HepG2 (cell line): ENCODE measurements around the gene RCOR1. TPM values are rescaled to one million over a fixed set of nuclear protein-coding genes. Genes with fewer than 3 reads are reported as not detected.
A peak's percentile ranks its signal among the peaks of the same experiment; 100 is the strongest.

Experiments
- CCDC6 ChIP-seq: sonication (generic); formaldehyde crosslinking; IDR thresholded peaks from 2 replicates; pipeline ENCODE4 v1.8.1; 2022; ENCODE audit warnings: mild to moderate bottlenecking, missing genetic modification reagents, moderate library complexity
- DNMT3B ChIP-seq: conservative IDR thresholded peaks from 2 replicates; pipeline ENCODE4 v1.6.1; 2016; ENCODE audit warnings: missing biosample characterization, control low read depth
- ELF1 ChIP-seq: sonication (generic); formaldehyde crosslinking; IDR thresholded peaks from 2 replicates; pipeline ENCODE4 v1.4.0; 2020; ENCODE audit warnings: missing genetic modification reagents
- KAT7 ChIP-seq: IDR thresholded peaks from 2 replicates; pipeline ENCODE4 v1.6.1; 2018; ENCODE audit warnings: borderline replicate concordance, missing compliant biosample characterization
- KDM5B ChIP-seq: sonication (generic); formaldehyde crosslinking; IDR thresholded peaks from 2 replicates; pipeline ENCODE4 v1.4.0; 2020; ENCODE audit warnings: missing genetic modification reagents, mild to moderate bottlenecking, borderline replicate concordance
- KMT2A ChIP-seq: sonication (generic); formaldehyde crosslinking; IDR thresholded peaks from 2 replicates; pipeline ENCODE4 v1.4.0; 2020; ENCODE audit warnings: missing genetic modification reagents
- ZFP1 ChIP-seq: IDR thresholded peaks from 2 replicates; pipeline ENCODE4 v1.6.1; 2016
- ZKSCAN1 ChIP-seq: fragments of 150-350 bp; IDR thresholded peaks from 2 replicates; pipeline ENCODE4 v1.6.1; 2014; ENCODE audit warnings: low read length
- ZMYM3 ChIP-seq: sonication (generic); formaldehyde crosslinking; IDR thresholded peaks from 2 replicates; pipeline ENCODE4 v1.5.1; 2020; ENCODE audit warnings: mild to moderate bottlenecking, missing genetic modification reagents
- ZNF510 ChIP-seq: sonication (generic); formaldehyde crosslinking; IDR thresholded peaks from 2 replicates; pipeline ENCODE4 v1.4.0; 2020; ENCODE audit warnings: low read depth, mild to moderate bottlenecking, missing genetic modification reagents
- ZZZ3 ChIP-seq: sonication (generic); formaldehyde crosslinking; IDR thresholded peaks from 2 replicates; pipeline ENCODE4 v1.4.0; 2020; ENCODE audit warnings: missing genetic modification reagents, mild to moderate bottlenecking, borderline replicate concordance
- polyA plus RNA-seq, 8 experiments: library from polyadenylated mRNA; depleted of rRNA in 3 of 8; stranded (reverse) in 7 of 8; unstranded in 1 of 8; fragments of >200 nt; fragmentation: Illumina TruSeq in 4 of 8; extraction: Trizol in 4 of 8; gene quantifications; 2 replicates each; pipeline versions ENCODE4 v1.2.1 to v1.2.3, GENCODE V29; 2011 to 2016; ENCODE audit warnings: low read depth in 4 of 8, missing spikeins in 1 of 8, mixed read lengths in 1 of 8; ENCODE audit not compliant: insufficient read depth in 1 of 8
- total RNA-seq, 5 experiments: library from RNA; depleted of rRNA; stranded (reverse); fragments of >200 nt; fragmentation: Illumina TruSeq; extraction: Trizol; gene quantifications; 2 replicates each; pipeline ENCODE4 v1.2.3, GENCODE V29; 2016; ENCODE audit warnings: low read depth in 1 of 5
- TF ChIP-seq, protein P1 (sequence below): sonication (generic); formaldehyde crosslinking; IDR thresholded peaks from one replicate; pipeline ENCODE4 v1.5.1; 2020; ENCODE audit warnings: mild to moderate bottlenecking, missing genetic modification reagents; ENCODE audit errors: not compliant biosample characterization
- TF ChIP-seq, protein P2 (sequence below): IDR thresholded peaks from 2 replicates; pipeline ENCODE4 v1.6.1; 2012; ENCODE audit warnings: low read depth, low read length, improper control_type of control experiment

The RCOR1 gene
- total and polyA plus RNA-seq, 2 of the 13 experiments (the other 11 are each of a cell fraction or from before 2014, with no cell fraction given), result 10.2 to 11.1 TPM

- TF ChIP-seq, protein P1, sequence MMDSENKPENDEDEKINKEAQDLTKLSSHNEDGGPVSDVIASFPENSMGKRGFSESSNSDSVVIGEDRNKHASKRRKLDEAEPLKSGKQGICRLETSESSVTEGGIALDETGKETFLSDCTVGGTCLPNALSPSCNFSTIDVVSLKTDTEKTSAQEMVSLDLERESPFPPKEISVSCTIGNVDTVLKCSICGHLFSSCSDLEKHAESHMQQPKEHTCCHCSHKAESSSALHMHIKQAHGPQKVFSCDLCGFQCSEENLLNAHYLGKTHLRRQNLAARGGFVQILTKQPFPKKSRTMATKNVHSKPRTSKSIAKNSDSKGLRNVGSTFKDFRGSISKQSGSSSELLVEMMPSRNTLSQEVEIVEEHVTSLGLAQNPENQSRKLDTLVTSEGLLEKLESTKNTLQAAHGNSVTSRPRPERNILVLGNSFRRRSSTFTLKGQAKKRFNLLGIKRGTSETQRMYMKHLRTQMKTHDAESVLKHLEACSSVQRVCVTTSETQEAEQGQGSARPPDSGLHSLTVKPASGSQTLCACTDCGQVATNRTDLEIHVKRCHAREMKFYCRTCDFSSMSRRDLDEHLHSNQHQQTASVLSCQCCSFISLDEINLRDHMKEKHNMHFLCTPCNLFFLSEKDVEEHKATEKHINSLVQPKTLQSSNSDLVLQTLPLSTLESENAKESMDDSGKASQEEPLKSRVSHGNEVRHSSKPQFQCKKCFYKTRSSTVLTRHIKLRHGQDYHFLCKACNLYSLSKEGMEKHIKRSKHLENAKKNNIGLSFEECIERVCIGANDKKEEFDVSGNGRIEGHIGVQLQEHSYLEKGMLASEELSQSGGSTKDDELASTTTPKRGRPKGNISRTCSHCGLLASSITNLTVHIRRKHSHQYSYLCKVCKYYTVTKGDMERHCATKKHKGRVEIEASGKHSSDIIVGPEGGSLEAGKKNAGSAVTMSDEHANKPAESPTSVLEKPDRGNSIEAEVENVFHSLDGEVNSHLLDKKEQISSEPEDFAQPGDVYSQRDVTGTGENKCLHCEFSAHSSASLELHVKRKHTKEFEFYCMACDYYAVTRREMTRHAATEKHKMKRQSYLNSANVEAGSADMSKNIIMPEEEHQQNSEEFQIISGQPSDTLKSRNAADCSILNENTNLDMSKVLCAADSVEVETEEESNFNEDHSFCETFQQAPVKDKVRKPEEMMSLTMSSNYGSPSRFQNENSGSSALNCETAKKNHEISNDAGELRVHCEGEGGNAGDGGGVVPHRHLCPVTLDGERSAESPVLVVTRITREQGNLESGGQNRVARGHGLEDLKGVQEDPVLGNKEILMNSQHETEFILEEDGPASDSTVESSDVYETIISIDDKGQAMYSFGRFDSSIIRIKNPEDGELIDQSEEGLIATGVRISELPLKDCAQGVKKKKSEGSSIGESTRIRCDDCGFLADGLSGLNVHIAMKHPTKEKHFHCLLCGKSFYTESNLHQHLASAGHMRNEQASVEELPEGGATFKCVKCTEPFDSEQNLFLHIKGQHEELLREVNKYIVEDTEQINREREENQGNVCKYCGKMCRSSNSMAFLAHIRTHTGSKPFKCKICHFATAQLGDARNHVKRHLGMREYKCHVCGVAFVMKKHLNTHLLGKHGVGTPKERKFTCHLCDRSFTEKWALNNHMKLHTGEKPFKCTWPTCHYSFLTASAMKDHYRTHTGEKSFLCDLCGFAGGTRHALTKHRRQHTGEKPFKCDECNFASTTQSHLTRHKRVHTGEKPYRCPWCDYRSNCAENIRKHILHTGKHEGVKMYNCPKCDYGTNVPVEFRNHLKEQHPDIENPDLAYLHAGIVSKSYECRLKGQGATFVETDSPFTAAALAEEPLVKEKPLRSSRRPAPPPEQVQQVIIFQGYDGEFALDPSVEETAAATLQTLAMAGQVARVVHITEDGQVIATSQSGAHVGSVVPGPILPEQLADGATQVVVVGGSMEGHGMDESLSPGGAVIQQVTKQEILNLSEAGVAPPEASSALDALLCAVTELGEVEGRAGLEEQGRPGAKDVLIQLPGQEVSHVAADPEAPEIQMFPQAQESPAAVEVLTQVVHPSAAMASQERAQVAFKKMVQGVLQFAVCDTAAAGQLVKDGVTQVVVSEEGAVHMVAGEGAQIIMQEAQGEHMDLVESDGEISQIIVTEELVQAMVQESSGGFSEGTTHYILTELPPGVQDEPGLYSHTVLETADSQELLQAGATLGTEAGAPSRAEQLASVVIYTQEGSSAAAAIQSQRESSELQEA (CRISPR knock-in tag), result peak; percentile 94
- TF ChIP-seq, protein P2, sequence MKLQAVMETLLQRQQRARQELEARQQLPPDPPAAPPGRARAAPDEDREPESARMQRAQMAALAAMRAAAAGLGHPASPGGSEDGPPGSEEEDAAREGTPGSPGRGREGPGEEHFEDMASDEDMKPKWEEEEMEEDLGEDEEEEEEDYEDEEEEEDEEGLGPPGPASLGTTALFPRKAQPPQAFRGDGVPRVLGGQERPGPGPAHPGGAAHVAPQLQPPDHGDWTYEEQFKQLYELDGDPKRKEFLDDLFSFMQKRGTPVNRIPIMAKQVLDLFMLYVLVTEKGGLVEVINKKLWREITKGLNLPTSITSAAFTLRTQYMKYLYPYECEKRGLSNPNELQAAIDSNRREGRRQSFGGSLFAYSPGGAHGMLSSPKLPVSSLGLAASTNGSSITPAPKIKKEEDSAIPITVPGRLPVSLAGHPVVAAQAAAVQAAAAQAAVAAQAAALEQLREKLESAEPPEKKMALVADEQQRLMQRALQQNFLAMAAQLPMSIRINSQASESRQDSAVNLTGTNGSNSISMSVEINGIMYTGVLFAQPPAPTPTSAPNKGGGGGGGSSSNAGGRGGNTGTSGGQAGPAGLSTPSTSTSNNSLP, result no peak
- TF ChIP-seq ZKSCAN1 (no peak), ZMYM3 (CRISPR knock-in tag) (no peak), CCDC6 (CRISPR knock-in tag) (peak; percentile 64; the same call in 1 of the 2 replicates), ZFP1 (CRISPR knock-in tag) (no peak), ZZZ3 (CRISPR knock-in tag) (0 out of 2 replicates have a peak, but pooled peaks have one; percentile 63), DNMT3B (no peak), KDM5B (peak; percentile 81; the same call in 1 of the 2 replicates), ZNF510 (CRISPR knock-in tag) (peak; percentile 84; the same call in 1 of the 2 replicates), KAT7 (CRISPR knock-in tag) (0 out of 2 replicates have a peak, but pooled peaks have one; percentile 31), KMT2A (CRISPR knock-in tag) (peak; percentile 93), ELF1 (CRISPR knock-in tag) (peak; percentile 93)
Observed at GRCh38 chr14:102683399-102684297, 91.2 kb downstream of the RCOR1 start (continued).
